Peyer's patch (tissue), 4 donors: ENCODE data around the gene MDFI. TPM values are rescaled to one million over a fixed set of nuclear protein-coding genes. Genes with fewer than 3 reads are reported as not detected.

Source experiments
- DNase-seq, 3 donors: peaks; one replicate each; pipeline ENCODE4 v3.0.0-alpha.2; 2017 to 2019
- H3K27ac ChIP-seq, 4 donors: fragments of 200-600 bp; sonication (generic); one replicate each; pipeline ENCODE4 v1.5.1; 2016 to 2019
- H3K27me3 ChIP-seq, 2 donors: fragments of 200-600 bp; sonication (generic); one replicate each; pipeline ENCODE4 v1.5.1; 2019
- H3K36me3 ChIP-seq, 3 donors: fragments of 200-600 bp; sonication (generic); one replicate each; pipeline ENCODE4 v1.5.1; 2016 to 2019
- H3K4me1 ChIP-seq, 4 donors: fragments of 200-600 bp; sonication (generic); one replicate each; pipeline ENCODE4 v1.5.1; 2016 to 2019
- H3K4me3 ChIP-seq, 4 donors: fragments of 200-600 bp; sonication (generic); 1 replicate in 3 of 4; 2 replicates in 1 of 4; pipeline ENCODE4 v1.5.1; 2016 to 2019; ENCODE audit warnings: mild to moderate bottlenecking in 1 of 4
- H3K9me3 ChIP-seq, 4 donors: fragments of 200-600 bp; sonication (generic); one replicate each; pipeline ENCODE4 v1.5.1; 2016 to 2019; ENCODE audit warnings: mild to moderate bottlenecking in 1 of 4
- CTCF ChIP-seq, 6 experiments: fragments of 450-650 bp in 4 of 6; fragments of 200-600 bp in 2 of 6; sonication (generic) in 1 of 6; IDR thresholded peaks; one replicate each; pipeline ENCODE4 v1.5.1; 2017 to 2019; ENCODE audit warnings: antibody characterized with exemption in 6 of 6, mild to moderate bottlenecking in 3 of 6, moderate library complexity in 1 of 6
- POLR2A ChIP-seq, 2 donors: fragments of 450-650 bp; IDR thresholded peaks; one replicate each; pipeline ENCODE4 v1.5.1; 2017; ENCODE audit warnings: antibody characterized with exemption in 2 of 2, mild to moderate bottlenecking in 2 of 2, moderate library complexity in 2 of 2
- total RNA-seq, 4 donors: library from RNA; depleted of rRNA; stranded (reverse); fragments of >200 nt; gene quantifications; one replicate each; pipeline ENCODE4 v1.1.0, GENCODE V29; 2016

Gene MDFI
- total RNA-seq, 4 donors from 2014 or later: 0.94 to 2.6 (median 2.4) TPM; not detected in 1

- TF ChIP-seq CTCF (IDR thresholded peaks at IDR 0.05): no peak
- TF ChIP-seq POLR2A (IDR thresholded peaks at IDR 0.05): no peak
- Histone ChIP-seq H3K27me3 (no peaks in the 10 kb centered on the region), H3K27ac (no peak overlapping the region), H3K9me3 (peaks cover 0 to 5% (median 0%) of the 10 kb centered on the region in 4 donors), H3K4me1 (no peaks in the 10 kb centered on the region), H3K4me3 (no peak overlapping the region), H3K36me3 (no peaks in the 10 kb centered on the region)
- DNase-seq: no peak
These were observed 12.2 kb upstream of the MDFI start for GRCh38 chr6:41626022-41626421.

- DNase-seq: no peak
- Histone ChIP-seq H3K4me3 (no peak overlapping the region), H3K9me3 (no peaks in the 10 kb centered on the region), H3K36me3 (no peaks in the 10 kb centered on the region), H3K27ac (no peak overlapping the region), H3K4me1 (no peaks in the 10 kb centered on the region), H3K27me3 (no peaks in the 10 kb centered on the region)
- TF ChIP-seq CTCF (IDR thresholded peaks at IDR 0.05): no peak
- TF ChIP-seq POLR2A (IDR thresholded peaks at IDR 0.05): no peak
These were observed 11.4 kb upstream of the MDFI start for GRCh38 chr6:41626917-41627316.

GRCh38 chr6:41629128-41629527 lies 9.1 kb upstream of the MDFI start:
- no peak overlapping the region for H3K4me3 ChIP-seq
- DNase-seq: no peak
- no peaks in the 10 kb centered on the region for H3K27me3 ChIP-seq
- H3K36me3 ChIP-seq: no peaks in the 10 kb centered on the region
- TF ChIP-seq POLR2A (IDR thresholded peaks at IDR 0.05) (no peak), CTCF (IDR thresholded peaks at IDR 0.05) (no peak)
- H3K27ac ChIP-seq: no peak overlapping the region
- H3K4me1 ChIP-seq: no peaks in the 10 kb centered on the region
- H3K9me3 ChIP-seq: no peaks in the 10 kb centered on the region

GRCh38 chr6:41630069-41630468 lies 8.2 kb upstream of the MDFI start:
- no peak for TF ChIP-seq CTCF (IDR thresholded peaks at IDR 0.05)
- TF ChIP-seq POLR2A (IDR thresholded peaks at IDR 0.05): no peak

GRCh38 chr6:41630946-41631345 lies 7.3 kb upstream of the MDFI start:
- Histone ChIP-seq H3K27me3 (no peaks in the 10 kb centered on the region), H3K9me3 (no peaks in the 10 kb centered on the region), H3K36me3 (no peaks in the 10 kb centered on the region), H3K27ac (no peak overlapping the region), H3K4me3 (no peak overlapping the region), H3K4me1 (no peaks in the 10 kb centered on the region)
- DNase-seq: no peak
- TF ChIP-seq POLR2A (IDR thresholded peaks at IDR 0.05) (no peak), CTCF (IDR thresholded peaks at IDR 0.05) (no peak)

More at GRCh38 chr6:41630069-41630468, 8.2 kb upstream of the MDFI start:
- Histone ChIP-seq H3K4me1 (no peaks in the 10 kb centered on the region), H3K27ac (no peak overlapping the region), H3K4me3 (no peak overlapping the region), H3K36me3 (no peaks in the 10 kb centered on the region), H3K9me3 (no peaks in the 10 kb centered on the region), H3K27me3 (no peaks in the 10 kb centered on the region)
- no peak for DNase-seq

GRCh38 chr6:41633056-41633634 lies 5.1 kb upstream of the MDFI start:
- H3K27me3 ChIP-seq: peaks cover 6 to 11% of the 10 kb centered on the region in 2 donors
- TF ChIP-seq POLR2A (IDR thresholded peaks at IDR 0.05) (no peak), CTCF (IDR thresholded peaks at IDR 0.05) (no peak)
- H3K4me1 ChIP-seq: peaks cover 0 to 14% (median 5%) of the 10 kb centered on the region in 4 donors
- no peak for DNase-seq
- H3K36me3 ChIP-seq: no peaks in the 10 kb centered on the region
- no peaks in the 10 kb centered on the region for H3K9me3 ChIP-seq
- no peak overlapping the region for H3K4me3 ChIP-seq
- no peak overlapping the region for H3K27ac ChIP-seq
